Activated CD8-positive, alpha-beta memory T cell treated with anti-CD3 and anti-CD28 coated beads for 36 hours (primary cell): ENCODE results near the gene LPAR4. TPM values are rescaled to one million over a fixed set of nuclear protein-coding genes. Genes with fewer than 3 reads are reported as not detected.

Source experiments
- total RNA-seq, 2 experiments: library from RNA; stranded (reverse); gene quantifications; one replicate each; pipeline ENCODE4 v1.2.3, GENCODE V29; 2021

The LPAR4 gene
- total RNA-seq, 2 experiments from 2014 or later, result 0.06 TPM; not detected in 1

Other genes starting within 250 kb of the LPAR4 start
- not detected for gene RTL3, start 88.4 kb upstream of the LPAR4 start, total RNA-seq
- gene P2RY10, start 197.7 kb downstream of the LPAR4 start, total RNA-seq, result 10 to 100 TPM; 57.5 to 57.8 TPM